ENCODE results near the gene KCNS1.
A peak's percentile ranks its signal among the peaks of the same experiment; 100 is the strongest.
"Not testable (repeated sequence)": the region's sequence is repeated elsewhere in the genome, so short reads cannot be mapped to it uniquely, and the experiment has no call there.

The KCNS1 gene

DNA sequence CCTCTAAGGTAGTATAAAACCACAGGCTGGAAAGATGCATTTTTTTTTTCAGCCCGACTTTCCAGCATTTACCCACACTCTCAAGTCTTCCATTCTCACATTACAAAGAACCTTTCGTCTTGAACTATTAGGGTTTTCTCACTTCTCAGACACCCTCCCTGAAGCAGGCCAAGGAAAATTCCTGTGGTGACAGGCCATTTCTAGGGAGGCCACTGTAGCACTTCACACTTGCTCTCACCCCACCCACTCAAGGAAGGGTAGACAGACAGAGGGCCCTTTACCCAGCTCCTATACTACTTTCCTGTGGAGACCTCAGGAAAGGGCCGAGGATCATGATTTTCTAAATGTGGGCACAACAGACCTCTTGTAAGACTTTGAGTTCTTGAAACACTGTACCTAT is 27.7 kb downstream of the KCNS1 start:
- DNase-seq = no peak

DNA sequence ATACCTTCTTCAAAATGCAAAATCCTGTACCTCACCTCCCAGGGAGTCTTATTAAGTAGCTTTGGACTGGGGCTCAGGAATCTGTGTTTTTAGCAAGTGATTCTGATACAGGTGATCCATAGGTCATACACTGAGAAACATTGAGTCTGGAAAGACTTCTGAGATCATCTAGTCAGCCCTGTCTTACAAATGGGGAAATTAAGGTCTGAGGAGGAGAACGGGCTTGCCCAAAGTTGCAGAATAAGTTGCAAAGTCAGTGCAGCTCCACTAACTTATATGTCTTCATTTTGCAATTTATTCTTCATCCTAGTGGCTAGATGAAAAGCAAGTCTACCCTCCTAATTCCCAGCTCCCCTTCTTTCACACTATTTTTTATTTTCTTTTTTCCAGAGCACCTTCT is 28.9 kb downstream of the KCNS1 start:
- DNase-seq = no peak

DNA sequence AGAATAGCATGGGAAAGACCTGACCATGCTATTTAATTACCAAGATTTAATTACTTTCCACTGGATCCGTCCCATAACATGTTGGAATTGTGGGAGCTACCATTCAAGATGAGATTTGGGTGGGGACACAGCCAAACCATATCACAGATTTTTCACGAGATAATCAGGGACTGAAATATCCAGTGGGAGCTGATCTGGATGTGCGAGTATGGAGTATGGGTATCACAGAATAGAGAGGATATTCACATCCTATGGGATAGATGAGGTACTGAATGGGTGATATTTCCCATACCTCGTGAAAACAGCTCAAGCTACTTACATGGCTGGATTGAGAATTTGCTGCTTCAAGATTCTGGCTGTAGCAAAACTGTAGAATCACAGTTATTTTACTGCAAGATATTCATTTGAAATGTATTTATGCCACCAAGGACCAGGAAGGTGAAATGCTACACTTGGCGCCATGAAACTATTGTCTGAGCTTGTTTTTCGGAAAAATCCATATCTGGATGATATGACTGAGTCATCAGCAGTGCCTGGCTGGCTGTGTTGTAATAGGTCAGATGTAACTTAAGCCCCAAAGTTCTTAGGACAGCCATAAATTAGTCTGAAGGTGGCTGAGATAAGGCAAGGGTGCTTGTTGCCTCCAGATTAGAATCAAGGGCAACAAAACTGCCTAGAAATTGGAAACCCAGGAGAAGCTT is 29.8 kb downstream of the KCNS1 start:
- no peak for DNase-seq

DNA sequence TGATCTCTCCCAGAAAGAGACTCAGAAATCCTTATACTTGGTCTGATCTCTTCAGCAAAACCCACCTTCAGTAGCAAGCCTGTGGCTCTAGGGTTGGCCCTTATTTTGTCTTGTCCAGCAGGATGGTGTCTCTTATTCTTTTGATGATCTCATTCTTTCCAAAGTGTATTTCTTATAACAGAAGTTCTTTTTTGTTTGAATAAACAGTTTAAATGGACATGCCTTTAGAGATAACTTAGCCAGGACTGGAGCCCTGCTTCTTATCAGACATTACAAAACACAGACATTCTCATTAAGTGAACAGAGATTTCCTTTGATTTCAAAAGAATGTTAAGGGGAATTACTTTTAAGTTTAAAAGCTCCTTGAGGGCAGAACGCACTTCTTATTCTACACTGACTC is 31.7 kb downstream of the KCNS1 start:
- DNase-seq = no peak

DNA sequence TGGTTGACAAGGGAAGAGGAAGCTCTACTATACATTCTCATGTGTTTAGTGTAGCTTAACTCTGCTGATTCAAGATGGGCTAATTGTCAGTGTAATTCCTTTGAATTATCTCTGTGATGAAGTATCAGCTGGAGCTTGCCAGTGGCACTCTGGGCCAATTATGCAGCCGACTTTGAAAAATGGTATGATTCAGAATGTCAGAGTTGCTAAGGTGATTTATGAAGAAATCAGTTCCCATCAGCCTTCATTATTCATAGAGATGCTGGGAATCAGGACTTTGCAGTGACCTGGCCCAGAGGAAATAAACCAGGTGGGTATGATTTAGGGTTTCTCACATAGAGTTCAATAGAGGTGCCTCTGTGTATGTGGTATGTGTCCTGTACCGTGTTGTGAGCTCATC is 33.4 kb downstream of the KCNS1 start:
- no peak for DNase-seq

DNA sequence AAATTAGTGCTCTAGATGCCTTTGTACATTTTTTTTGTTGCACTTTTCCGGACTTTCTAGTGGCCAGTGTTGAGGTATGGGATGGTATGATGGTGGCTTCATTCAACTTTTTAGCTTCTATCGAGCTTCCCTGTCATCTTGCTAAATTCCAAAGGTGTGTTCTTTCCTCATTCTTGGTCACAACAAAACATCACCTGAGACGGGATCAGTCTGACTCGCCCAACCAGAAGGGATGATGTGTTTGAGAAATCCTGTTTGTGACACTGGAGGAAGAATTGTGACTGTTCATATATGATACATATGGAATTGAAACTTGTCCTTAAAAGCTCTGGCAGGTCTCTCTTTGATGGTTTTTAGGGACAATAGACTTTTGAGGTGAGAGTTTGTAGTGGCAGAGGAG is 33.8 kb downstream of the KCNS1 start:
- DNase-seq = no peak

DNA sequence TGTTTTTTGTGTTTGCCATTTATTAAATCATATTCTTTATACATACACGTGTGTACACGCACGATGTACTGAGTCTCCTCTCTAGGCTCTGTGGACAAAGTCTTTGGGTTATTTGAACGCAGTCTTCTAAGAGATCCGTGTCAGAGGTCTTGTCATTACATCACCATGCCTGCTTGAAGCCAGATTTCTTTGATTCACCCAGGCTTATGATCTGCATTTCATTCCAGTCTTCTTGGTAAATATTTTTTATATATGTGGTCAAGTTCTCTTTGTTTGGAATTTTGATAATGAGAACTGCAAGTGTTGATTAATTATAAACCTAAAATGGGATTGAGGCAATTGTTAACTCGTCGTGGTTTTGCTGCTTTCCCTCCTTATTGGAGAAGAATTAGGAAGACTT is 34.6 kb downstream of the KCNS1 start:
- no peak for DNase-seq

DNA sequence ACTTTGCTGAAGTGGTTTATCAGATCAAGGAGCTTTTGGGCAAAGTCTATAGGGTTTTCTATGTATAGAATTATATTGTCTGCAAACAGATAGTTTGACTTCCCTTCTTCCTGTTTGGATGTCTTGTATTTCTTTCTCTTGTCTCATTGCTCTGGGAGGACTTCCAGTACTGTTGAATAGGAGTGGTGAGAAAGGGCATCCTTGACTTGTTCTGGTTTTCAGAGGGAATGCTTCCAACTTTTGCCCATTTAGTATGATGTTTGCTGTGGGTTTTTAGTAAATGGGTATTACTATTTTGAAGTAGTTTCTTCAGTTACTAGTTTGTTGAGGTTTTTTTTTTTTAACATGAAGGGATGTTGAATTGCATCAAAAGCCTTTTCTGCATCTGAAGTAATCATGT is 36.1 kb downstream of the KCNS1 start:
- DNase-seq = no peak

DNA sequence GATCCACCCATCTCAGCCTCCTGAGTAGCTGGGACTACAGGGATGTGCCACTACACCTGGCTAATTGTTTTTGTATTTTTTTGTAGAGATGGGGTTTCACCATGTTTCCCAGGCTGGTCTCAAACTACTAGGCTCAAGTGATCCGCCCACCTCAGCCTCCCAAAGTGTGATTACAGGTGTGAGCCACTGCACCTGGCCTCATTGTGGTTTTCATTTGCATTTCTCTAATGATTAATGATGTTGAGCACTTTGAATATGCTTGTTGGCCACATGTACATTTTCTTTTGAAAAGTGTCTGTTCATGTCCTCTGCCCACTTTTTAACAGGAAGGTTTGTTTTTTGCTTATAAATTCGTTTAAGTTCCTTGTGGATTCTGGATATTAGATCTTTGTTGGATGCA is 37.8 kb downstream of the KCNS1 start:
- DNase-seq = not testable (repeated sequence)

DNA sequence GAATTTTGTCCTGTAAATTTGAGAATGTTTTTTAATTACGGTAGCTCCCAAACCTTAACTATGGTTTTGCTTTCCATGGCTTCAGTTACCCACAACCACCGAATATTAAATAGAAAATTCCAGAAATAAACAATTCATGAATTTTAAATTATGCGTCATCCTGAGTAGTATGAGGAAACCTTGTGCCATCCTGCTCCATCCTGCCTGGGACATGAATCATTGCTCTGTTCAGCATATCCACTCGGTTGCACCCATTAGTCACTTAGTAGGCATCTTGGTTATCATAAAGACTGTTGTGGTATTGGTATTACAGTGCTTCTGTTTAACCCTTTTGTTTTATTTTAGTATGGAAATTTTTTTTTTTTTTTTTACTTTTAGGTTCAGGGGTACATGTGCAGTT is 39.7 kb downstream of the KCNS1 start:
- no peak for DNase-seq

DNA sequence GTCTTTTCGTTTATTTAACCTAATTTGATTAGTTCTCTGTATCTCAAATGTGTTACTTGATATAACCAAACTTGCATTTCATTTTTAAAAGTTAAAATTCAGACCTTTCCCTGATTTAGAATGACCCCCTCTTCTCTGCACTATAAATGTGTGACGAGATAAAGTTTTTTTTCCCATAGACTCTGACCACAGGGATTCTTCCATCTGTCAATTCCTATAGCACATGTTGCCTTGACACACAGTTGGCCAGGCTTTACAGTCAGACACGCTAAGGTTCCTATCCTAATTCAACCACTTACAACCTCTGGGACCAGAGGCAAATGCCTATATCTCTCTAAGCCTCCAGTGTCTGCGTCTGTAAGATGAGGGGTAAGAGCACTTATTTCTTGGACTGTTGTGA is 40.6 kb downstream of the KCNS1 start:
- DNase-seq = no peak

DNA sequence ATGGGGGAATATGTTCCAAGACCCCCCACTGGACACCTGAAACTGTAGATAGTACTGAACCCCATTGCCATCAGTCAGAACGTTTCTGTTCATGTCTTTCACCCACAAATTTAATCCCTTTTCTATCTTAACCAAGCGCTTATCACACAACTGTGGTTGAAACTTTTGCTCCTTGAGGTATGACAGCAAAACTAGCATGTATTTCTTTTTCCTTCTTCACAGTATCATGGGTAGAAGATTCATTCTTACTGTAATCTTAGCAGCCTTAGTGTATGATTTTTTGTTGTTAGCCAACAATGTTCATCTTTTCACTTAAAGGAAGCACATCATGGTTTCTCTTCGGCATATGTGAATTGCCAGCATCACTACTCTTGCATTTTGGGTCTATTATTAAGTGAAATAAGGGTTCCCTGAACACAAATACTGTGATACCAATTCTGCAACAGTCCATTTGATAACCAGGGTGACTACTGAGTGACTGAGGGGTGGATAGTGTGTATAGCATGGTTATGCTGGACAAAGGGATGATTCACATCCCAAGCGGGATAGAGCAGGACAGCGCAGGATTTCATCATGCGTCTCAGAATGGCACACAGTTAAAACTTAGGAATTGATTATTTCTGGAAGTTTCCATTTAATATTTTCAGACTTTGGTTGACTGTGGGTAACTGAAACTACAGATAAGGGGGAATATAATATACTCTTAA is 41.8 kb downstream of the KCNS1 start:
- DNase-seq = no peak

DNA sequence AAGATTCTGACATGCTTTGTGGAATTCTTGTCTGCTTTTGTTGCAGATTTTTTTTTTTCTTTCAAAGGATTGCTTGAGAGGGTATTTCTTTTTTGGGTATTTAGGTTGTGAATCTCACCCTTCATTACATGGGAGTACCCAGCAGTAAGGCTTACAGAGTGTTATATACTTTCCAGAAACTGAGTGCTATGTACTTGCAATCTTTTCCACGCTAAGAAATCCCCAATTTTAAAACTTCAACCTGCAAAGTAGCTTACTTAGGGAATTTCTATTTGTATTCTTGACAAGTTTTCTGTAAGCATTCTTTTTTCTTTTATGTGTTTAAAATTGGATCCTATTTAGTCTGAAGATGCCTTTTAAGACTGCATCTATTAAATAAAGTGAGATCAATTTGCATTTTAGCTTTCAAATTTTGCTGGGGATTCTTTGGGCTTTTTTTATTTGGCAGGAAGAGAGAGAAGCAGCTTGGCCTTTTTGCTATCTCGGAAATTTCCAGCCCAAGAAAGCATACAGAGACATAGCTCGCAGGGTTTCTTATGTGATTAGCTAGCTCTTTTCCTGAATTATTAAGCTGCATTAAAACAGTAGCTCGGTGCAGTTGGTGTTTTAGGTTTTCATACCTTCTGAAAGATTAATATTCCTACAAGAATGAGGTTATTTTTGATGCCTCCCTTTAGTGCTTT is 42.6 kb downstream of the KCNS1 start:
- no peak for DNase-seq

DNA sequence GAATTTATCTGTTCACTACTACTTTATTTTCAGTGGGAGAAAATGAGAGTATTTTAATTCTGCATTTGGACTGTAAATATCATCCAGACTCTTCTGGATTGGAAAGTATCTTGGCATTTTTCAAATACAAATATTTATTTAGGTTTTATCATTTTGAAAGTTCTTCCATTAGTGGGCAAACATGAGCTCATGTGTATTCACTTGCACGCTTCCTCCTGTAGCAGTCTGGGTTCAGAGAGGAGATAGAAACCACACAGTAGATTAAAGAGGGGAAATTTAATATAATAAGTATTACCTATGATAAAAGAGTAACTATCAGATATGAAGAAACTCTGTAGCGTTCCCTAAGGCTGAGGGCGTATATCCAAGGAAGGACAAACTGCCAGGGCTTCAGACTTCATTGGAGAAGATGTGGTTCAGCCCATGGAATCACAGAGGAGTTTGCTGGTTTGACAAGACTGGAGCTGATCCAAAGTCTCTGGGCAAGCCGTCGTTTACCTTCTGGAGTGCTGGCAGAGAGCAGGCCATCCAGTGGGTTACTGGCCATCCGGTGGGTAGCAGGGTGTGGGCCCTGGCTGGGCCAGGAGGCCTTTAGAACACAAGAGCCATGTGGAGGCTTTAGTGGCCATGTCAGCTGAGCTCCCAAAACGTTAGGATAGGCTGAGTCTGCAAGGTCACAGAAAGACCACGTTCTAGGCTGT is 44.3 kb downstream of the KCNS1 start:
- DNase-seq = no peak

DNA sequence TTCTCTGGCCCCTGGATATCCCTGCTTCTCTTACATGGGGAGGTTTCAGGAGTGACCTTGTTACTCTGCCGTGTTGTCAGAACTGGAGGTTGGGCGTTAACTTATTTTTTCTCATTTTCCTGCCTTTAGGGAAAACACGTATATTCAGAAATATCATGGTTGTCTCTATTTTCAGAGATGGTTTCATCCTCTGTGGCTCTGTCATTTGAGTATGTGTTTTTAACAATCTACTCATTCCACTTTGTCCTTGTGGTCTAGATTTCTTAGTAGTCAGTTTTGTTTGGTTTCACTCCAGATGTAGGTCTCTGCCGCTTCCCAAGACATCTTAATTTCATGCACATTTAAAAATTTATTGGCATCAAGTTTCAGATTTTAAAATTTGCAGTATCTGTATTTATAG is 45.9 kb downstream of the KCNS1 start:
- no peak for DNase-seq

DNA sequence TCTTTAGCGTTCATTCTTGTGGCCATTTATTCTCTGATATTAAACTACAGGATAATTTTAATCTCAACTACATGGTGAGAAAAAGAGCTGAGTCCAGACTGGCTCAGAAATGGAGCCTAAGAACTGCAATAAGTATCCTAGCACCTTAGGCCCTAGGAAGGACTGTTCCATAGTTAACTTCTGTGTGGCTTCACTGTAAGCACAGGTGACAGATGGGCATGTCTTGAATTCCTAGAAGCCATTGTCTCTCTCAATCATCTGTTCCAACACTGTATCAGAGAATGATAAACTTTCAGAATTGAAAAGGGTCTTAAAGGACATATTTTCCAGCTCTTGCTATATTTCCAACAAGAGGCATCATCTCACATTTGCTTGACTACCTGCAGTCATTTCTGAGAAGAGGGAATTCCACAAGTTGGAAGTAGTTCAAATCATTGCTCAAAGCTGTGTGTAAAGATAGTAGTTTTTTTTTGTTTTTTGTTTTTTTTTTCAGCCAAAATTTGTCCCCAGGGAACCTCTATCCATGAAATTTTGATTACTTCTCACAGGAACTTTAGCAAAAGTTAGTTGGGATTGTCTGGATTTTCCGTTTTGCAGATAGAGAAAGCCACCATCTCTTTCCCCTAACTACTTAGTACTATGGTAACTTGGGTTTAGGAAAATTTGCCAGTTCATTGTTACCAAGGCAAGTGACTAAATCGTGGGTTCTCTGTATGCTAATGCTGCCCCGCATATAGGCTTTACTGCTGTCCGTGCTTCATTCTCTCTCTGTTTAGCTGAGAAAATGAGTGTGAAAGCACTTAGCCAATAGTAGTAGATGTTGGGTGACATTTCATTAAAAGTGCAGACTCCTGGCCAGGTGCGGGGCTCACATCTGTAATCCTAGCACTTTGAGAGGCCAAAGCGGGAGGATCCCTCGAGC is 47.2 kb downstream of the KCNS1 start:
- no peak for DNase-seq

DNA sequence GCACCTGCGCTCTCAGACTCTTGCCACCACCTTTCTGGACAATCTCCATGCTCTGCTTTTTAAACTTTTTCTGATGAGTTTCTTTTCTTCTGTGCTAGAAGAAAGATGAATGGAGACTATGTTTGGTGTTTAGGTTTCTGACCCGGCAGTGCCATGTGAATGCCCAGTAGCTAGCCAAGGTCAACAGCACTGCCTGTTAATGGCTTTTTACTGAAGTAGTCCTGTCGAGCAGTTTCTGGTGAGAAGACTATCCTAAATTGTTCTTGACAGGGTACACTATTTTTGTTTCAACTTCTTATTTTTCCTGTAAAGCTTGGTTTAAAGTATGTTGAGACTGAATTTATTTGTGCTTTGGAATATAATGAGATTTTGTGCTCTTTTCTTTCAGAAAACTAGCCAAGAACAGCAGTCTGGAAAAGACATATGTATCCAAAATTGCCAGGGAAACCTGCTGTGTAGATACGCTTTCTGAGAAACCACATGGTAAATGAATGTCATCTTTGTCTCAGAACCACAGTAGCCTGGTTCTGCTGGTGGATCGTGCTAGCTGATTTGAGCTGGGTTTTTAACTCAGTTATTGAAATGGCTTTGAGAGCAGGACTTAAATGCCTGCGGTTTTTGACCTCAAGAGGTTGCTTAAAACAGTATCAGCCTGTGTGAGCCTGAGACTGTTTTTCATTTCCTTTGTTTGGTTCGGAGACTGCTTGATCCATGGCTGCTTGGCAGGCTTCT is 48.1 kb downstream of the KCNS1 start:
- peak; percentile 25 for DNase-seq

DNA sequence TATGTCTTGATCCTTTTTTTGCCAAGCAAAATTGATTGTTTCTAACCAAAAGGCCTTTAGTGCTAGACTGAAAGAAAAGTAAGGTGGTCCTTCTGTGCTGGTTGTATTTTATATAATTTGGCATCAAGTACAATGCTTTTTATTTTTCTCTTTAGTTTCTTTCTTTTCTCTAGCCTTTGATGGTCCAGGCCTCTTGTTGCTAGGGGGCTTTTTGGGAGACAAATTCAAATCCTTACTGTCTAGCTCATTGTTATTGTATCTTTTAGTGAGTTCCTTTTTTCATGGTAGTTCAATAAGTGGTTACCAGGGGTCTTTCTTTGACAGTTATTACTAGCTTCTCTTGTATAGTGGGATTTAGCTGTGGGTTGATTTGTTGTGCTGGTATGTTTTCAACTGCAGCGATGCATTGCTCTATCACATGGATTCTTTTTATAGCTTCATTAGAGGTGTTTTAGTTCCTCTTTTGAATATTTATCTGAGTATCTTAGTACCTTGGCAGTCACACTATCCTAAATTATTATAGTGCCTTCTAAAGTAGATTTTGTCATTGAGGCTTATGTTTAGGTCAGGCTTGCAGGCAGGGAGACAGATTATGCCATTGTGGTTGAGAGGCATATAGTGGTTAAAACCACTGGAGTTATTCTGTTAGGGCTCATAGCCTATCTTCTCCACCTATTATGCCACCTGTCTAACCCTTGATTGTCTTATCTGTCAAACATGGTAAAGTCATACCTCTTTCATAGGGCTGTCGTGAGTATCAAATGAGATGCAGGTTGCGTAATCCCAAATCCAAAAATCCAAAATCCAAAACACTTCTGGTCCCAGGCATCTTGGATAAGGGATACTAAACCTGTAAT is 49.5 kb downstream of the KCNS1 start:
- DNase-seq = no peak

DNA sequence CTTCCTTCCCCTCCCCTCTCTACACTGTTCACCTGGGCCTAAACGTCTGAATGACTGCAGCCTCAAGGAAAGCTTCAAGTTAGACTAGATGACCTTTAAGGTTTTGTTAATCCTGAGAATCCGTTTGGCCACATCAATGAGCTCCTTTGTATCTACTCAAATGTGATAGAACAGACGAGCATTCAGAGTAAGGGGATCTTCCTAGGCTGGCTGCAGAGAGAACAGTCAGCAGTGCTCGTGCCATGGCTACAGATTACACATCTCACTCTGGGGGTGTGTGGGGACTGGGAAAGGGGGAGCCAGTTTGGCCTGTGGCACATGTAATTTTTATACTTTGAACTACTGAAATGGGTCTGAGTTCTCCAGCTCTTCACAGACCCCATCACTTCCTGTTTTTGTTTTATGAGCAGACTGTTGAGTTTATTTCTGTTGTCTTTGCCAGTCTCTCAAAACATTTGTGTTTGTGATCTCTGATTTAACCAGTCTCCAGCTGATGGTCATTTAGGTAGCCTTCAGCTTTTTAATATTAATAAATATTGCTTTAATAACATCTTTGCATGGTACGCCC is 50.9 kb downstream of the KCNS1 start:
- no peak for DNase-seq

DNA sequence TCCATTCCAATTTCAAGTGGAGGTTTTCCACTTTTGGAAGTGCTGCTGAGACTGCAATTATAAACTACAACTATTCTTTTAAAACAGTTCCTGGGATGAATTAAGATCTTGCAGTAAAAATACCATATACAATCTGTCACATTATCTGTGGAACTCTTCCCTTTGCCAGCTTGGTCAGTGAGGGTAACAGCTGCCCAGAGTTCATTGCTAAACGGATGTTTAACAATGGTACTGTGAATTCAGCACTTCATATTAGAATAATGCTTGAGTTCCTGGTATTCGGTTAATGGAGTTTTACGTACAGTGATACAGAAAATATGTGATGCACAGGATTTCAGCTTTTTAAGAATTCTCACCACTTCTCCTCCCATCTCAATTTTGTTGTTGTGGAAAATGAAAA is 51.5 kb downstream of the KCNS1 start:
- DNase-seq = no peak
